SIG-M5 treated with dmso at 0.1 percent for 504 hours (cell line): ENCODE data around the gene MCRS1.
"Not testable (repeated sequence)": the region's sequence is repeated elsewhere in the genome, so short reads cannot be mapped to it uniquely, and the experiment has no call there.

Experiments
- DNase-seq: peaks from one replicate; lab custom pipeline; 2025; ENCODE audit not compliant: unreplicated experiment; lab: John Stamatoyannopoulos, UW

MCRS1 gene

GRCh38 chr12:49541911-49542505 is 25.9 kb downstream of the MCRS1 start:
- no peak for DNase-seq

GRCh38 chr12:49541140-49541861 is 26.6 kb downstream of the MCRS1 start:
- no peak for DNase-seq

- no peak for DNase-seq
Observed at GRCh38 chr12:49540229-49541139, 27.5 kb downstream of the MCRS1 start.

GRCh38 chr12:49539406-49540228 is 28.3 kb downstream of the MCRS1 start:
- no peak for DNase-seq

GRCh38 chr12:49538510-49539403 is 29.2 kb downstream of the MCRS1 start, which contains the start of gene KCNH3:
TSS of gene KCNH3 (plus strand) at chr12:49539030. CDS start at chr12:49539417, 387 bp downstream.
- peak; percentile 78 for DNase-seq

- DNase-seq = peak; percentile 38
Observed at GRCh38 chr12:49537752-49538509, 30.0 kb downstream of the MCRS1 start.

- no peak for DNase-seq
Observed at GRCh38 chr12:49537231-49537751, 30.7 kb downstream of the MCRS1 start.

GRCh38 chr12:49536526-49537071 is 31.3 kb downstream of the MCRS1 start:
- peak; percentile 63 for DNase-seq

- no peak for DNase-seq
Observed at GRCh38 chr12:49535921-49536525, 31.9 kb downstream of the MCRS1 start.

- no peak for DNase-seq
Observed at GRCh38 chr12:49534731-49535278, 33.1 kb downstream of the MCRS1 start.

GRCh38 chr12:49534122-49534521 is 33.8 kb downstream of the MCRS1 start:
- DNase-seq = not testable (repeated sequence)

GRCh38 chr12:49533331-49533730 is 34.6 kb downstream of the MCRS1 start:
- no peak for DNase-seq

GRCh38 chr12:49531745-49532144 is 36.2 kb downstream of the MCRS1 start:
- no peak for DNase-seq

- peak; percentile 74 for DNase-seq
Observed at GRCh38 chr12:49529414-49529813, 38.5 kb downstream of the MCRS1 start.

GRCh38 chr12:49527361-49528130 is 40.4 kb downstream of the MCRS1 start:
- DNase-seq = no peak

- DNase-seq = no peak
Observed at GRCh38 chr12:49525942-49526341, 42.0 kb downstream of the MCRS1 start.
